SK-N-SH treated with all-trans-retinoic acid at 6 μM for 48 hours (cell line): ENCODE results near the gene MAP2K6.

Experiments
- ATAC-seq: fragments of 200-7000 bp; cut with Tn5 transposase; 3 replicates; pipeline ENCODE4 v1.9.1; 2020; ENCODE audit warnings: mild to moderate bottlenecking, moderate library complexity
- ARNTL ChIP-seq: fragments of 450-650 bp; formaldehyde crosslinking; IDR thresholded peaks from 2 replicates; pipeline ENCODE4 v1.5.0; 2020; ENCODE audit warnings: low read depth, mild to moderate bottlenecking, moderate library complexity, borderline replicate concordance
- BACH2 ChIP-seq: fragments of 250-450 bp; sonication (Bioruptor Pico); IDR thresholded peaks from 2 replicates; pipeline ENCODE4 v1.9.0; 2021; ENCODE audit warnings: mild to moderate bottlenecking, borderline replicate concordance
- GLIS3 ChIP-seq: fragments of 250-450 bp; sonication (Bioruptor Pico); IDR thresholded peaks from 2 replicates; pipeline ENCODE4 v1.5.0; 2020; ENCODE audit warnings: mild to moderate bottlenecking, moderate library complexity
- ISL1 ChIP-seq: fragments of 250-450 bp; sonication (Bioruptor Pico); IDR thresholded peaks from 2 replicates; pipeline ENCODE4 v2.1.2; 2022; ENCODE audit warnings: mild to moderate bottlenecking, moderate library complexity
- OSR1 ChIP-seq: fragments of 250-450 bp; sonication (Bioruptor Pico); IDR thresholded peaks from 2 replicates; pipeline ENCODE4 v1.8.0; 2022; ENCODE audit warnings: moderate library complexity, mild to moderate bottlenecking, inconsistent platforms
- PPARA ChIP-seq: fragments of 250-450 bp; sonication (Bioruptor Pico); IDR thresholded peaks from 2 replicates; pipeline ENCODE4 v1.5.0; 2020; ENCODE audit warnings: mild to moderate bottlenecking, borderline replicate concordance
- RARB ChIP-seq: fragments of 250-450 bp; sonication (Bioruptor Pico); IDR thresholded peaks from 2 replicates; pipeline ENCODE4 v1.8.0; 2021; ENCODE audit warnings: mild to moderate bottlenecking, moderate library complexity
- SNAI2 ChIP-seq: fragments of 250-450 bp; sonication (Bioruptor Pico); IDR thresholded peaks from 2 replicates; pipeline ENCODE4 v1.5.0; 2020; ENCODE audit warnings: mild to moderate bottlenecking, moderate library complexity
- TCF4 ChIP-seq: fragments of 250-450 bp; sonication (Bioruptor Pico); IDR thresholded peaks from 2 replicates; pipeline ENCODE4 v1.8.0; 2021; ENCODE audit warnings: mild to moderate bottlenecking, moderate library complexity, borderline replicate concordance
- ZC3H10 ChIP-seq: fragments of 250-450 bp; sonication (Bioruptor Pico); IDR thresholded peaks from 2 replicates; pipeline ENCODE4 v1.5.1; 2021; ENCODE audit warnings: mild to moderate bottlenecking, moderate library complexity
- ZFP3 ChIP-seq: fragments of 250-450 bp; sonication (Bioruptor Pico); IDR thresholded peaks from 2 replicates; pipeline ENCODE4 v1.5.0; 2020; ENCODE audit warnings: mild to moderate bottlenecking, moderate library complexity
- ZFP30 ChIP-seq: fragments of 450-650 bp; formaldehyde crosslinking; IDR thresholded peaks from 2 replicates; pipeline ENCODE4 v1.5.0; 2022; ENCODE audit warnings: mild to moderate bottlenecking, moderate library complexity
- ZNF565 ChIP-seq: fragments of 450-650 bp; formaldehyde crosslinking; conservative IDR thresholded peaks from 2 replicates; pipeline ENCODE4 v1.5.0; 2020; ENCODE audit warnings: low read depth, mild to moderate bottlenecking, moderate library complexity
- ZNF70 ChIP-seq: fragments of 450-650 bp; formaldehyde crosslinking; IDR thresholded peaks from 2 replicates; pipeline ENCODE4 v1.5.0; 2020; ENCODE audit warnings: mild to moderate bottlenecking, moderate library complexity
- ZNF8 ChIP-seq: fragments of 450-650 bp; formaldehyde crosslinking; IDR thresholded peaks from 2 replicates; pipeline ENCODE4 v1.5.0; 2020; ENCODE audit warnings: mild to moderate bottlenecking, moderate library complexity
- TF ChIP-seq, protein P1 (sequence below): fragments of 250-450 bp; sonication (Bioruptor Pico); IDR thresholded peaks from 2 replicates; pipeline ENCODE4 v1.5.0; 2020; ENCODE audit warnings: mild to moderate bottlenecking, moderate library complexity
- TF ChIP-seq, protein P2 (sequence below): fragments of 250-450 bp; sonication (Bioruptor Pico); IDR thresholded peaks from 2 replicates; pipeline ENCODE4 v1.5.1; 2020; ENCODE audit warnings: low read depth, mild to moderate bottlenecking, moderate library complexity
- TF ChIP-seq, protein P3 (sequence below): fragments of 250-450 bp; sonication (Bioruptor Pico); IDR thresholded peaks from 2 replicates; pipeline ENCODE4 v1.8.0; 2020; ENCODE audit warnings: mild to moderate bottlenecking, moderate library complexity, borderline replicate concordance
- TF ChIP-seq, protein P4 (sequence below): fragments of 250-450 bp; sonication (Bioruptor Pico); IDR thresholded peaks from 2 replicates; pipeline ENCODE4 v1.8.0; 2021; ENCODE audit warnings: low read depth, mild to moderate bottlenecking, moderate library complexity, borderline replicate concordance

Gene MAP2K6

DNA sequence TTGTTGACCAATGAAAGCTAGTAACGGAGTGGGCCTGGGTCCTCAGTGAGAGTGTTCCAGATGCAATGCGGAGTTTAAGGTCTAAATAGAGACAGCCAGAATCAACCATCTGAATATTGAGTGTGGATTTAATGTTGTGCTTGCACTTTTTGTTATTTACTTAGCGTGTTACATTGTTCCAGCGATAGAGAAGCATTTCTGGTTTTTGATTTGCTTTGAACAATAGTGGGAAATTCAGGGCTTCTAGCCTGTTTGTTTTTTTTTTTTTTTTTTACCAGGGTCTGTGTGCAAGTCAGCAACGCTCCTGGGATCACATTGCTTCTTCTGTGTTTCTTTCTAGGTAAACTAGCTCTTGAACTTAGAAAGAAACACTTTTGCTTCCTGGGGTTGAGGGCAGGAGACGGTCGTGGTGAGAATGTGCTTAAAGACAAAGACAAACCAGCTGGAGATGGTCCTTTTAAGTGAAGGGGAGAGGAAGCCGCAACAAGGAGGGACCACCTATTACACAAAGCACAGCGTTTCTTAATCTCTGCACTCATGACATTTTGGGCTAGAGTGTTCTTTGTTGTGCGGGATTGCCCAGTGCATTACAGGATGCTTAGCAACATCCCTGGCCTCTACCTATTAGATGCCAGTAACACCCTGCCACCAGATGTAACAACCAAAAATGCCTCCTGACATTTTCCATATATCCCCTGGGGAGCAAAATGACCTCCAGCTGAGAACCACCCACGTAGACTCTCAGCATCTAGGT lies 119.2 kb downstream of the MAP2K6 start:
- TF ChIP-seq ZNF8 (CRISPR knock-in tag) (no peak), SNAI2 (CRISPR knock-in tag) (no peak), PPARA (CRISPR knock-in tag) (no peak)
- TF ChIP-seq, protein P1, sequence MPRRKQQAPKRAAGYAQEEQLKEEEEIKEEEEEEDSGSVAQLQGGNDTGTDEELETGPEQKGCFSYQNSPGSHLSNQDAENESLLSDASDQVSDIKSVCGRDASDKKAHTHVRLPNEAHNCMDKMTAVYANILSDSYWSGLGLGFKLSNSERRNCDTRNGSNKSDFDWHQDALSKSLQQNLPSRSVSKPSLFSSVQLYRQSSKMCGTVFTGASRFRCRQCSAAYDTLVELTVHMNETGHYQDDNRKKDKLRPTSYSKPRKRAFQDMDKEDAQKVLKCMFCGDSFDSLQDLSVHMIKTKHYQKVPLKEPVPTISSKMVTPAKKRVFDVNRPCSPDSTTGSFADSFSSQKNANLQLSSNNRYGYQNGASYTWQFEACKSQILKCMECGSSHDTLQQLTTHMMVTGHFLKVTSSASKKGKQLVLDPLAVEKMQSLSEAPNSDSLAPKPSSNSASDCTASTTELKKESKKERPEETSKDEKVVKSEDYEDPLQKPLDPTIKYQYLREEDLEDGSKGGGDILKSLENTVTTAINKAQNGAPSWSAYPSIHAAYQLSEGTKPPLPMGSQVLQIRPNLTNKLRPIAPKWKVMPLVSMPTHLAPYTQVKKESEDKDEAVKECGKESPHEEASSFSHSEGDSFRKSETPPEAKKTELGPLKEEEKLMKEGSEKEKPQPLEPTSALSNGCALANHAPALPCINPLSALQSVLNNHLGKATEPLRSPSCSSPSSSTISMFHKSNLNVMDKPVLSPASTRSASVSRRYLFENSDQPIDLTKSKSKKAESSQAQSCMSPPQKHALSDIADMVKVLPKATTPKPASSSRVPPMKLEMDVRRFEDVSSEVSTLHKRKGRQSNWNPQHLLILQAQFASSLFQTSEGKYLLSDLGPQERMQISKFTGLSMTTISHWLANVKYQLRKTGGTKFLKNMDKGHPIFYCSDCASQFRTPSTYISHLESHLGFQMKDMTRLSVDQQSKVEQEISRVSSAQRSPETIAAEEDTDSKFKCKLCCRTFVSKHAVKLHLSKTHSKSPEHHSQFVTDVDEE (CRISPR knock-in tag), result no peak

DNA sequence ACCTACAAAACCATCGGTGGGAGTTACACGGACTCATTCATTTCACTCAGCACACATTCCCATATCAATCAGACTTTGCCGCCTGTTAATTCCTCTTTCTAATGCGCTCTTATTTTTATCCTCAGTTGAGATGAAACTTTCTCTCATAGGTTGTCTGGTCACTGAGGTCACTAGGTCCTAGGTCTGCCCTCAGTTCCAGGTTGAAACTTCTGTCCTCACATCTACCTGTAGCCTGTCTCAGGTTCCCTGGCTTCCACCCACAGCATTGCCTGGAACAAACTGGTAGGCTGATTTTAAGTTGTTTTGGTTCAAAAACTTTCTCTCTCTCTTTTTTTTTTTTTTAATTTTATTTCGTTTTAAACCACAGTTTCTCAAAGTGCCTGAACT lies 119.7 kb downstream of the MAP2K6 start:
- no peak for TF ChIP-seq ZFP30 (CRISPR knock-in tag)
- TF ChIP-seq OSR1 (CRISPR knock-in tag), result no peak
- no peak for TF ChIP-seq TCF4 (CRISPR knock-in tag)
- TF ChIP-seq GLIS3 (CRISPR knock-in tag), result no peak
- TF ChIP-seq, protein P2, sequence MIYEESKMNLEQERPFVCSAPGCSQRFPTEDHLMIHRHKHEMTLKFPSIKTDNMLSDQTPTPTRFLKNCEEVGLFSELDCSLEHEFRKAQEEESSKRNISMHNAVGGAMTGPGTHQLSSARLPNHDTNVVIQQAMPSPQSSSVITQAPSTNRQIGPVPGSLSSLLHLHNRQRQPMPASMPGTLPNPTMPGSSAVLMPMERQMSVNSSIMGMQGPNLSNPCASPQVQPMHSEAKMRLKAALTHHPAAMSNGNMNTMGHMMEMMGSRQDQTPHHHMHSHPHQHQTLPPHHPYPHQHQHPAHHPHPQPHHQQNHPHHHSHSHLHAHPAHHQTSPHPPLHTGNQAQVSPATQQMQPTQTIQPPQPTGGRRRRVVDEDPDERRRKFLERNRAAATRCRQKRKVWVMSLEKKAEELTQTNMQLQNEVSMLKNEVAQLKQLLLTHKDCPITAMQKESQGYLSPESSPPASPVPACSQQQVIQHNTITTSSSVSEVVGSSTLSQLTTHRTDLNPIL (CRISPR knock-in tag), result no peak
- TF ChIP-seq, protein P3, sequence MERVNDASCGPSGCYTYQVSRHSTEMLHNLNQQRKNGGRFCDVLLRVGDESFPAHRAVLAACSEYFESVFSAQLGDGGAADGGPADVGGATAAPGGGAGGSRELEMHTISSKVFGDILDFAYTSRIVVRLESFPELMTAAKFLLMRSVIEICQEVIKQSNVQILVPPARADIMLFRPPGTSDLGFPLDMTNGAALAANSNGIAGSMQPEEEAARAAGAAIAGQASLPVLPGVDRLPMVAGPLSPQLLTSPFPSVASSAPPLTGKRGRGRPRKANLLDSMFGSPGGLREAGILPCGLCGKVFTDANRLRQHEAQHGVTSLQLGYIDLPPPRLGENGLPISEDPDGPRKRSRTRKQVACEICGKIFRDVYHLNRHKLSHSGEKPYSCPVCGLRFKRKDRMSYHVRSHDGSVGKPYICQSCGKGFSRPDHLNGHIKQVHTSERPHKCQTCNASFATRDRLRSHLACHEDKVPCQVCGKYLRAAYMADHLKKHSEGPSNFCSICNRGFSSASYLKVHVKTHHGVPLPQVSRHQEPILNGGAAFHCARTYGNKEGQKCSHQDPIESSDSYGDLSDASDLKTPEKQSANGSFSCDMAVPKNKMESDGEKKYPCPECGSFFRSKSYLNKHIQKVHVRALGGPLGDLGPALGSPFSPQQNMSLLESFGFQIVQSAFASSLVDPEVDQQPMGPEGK (CRISPR knock-in tag), result no peak
- TF ChIP-seq PPARA (CRISPR knock-in tag), result no peak
- no peak for TF ChIP-seq ISL1 (CRISPR knock-in tag)
- no peak for TF ChIP-seq ZFP3
- no peak for TF ChIP-seq RARB
- no peak for TF ChIP-seq ARNTL
- ATAC-seq, result no peak

More for the DNA sequence above, 119.2 kb downstream of the MAP2K6 start:
- no peak for ATAC-seq

DNA sequence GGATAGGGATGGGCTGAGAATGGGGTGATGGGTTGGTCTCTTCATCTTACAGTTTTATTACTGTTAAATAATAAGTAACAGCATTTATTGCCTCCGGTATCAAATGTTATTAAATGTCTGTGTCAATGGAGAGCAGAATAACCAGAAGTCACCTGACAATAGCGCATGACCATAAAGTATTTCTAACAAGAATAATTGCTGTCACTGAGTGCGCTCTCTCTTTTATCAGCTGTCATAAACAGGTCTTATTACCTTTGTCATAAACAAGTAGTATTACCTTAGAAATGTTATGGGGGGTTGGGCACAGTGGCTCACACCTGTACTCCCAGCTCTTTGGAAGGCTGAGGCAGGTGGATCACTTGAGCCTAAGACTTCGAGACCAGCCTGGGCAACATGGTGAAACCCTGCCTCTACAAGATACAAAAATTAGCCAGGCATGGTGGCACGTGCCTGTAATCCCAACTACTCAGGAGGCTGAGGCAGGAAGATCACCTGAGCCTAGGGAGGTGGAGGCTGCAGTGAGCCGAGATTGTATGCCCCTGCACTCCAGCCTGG lies 120.6 kb downstream of the MAP2K6 start:
- ATAC-seq, result no peak
- TF ChIP-seq, protein P2 (CRISPR knock-in tag), result no peak
- TF ChIP-seq OSR1 (CRISPR knock-in tag), result no peak
- TF ChIP-seq SNAI2 (CRISPR knock-in tag), result no peak
- TF ChIP-seq RARB, result no peak
- TF ChIP-seq, protein P4, sequence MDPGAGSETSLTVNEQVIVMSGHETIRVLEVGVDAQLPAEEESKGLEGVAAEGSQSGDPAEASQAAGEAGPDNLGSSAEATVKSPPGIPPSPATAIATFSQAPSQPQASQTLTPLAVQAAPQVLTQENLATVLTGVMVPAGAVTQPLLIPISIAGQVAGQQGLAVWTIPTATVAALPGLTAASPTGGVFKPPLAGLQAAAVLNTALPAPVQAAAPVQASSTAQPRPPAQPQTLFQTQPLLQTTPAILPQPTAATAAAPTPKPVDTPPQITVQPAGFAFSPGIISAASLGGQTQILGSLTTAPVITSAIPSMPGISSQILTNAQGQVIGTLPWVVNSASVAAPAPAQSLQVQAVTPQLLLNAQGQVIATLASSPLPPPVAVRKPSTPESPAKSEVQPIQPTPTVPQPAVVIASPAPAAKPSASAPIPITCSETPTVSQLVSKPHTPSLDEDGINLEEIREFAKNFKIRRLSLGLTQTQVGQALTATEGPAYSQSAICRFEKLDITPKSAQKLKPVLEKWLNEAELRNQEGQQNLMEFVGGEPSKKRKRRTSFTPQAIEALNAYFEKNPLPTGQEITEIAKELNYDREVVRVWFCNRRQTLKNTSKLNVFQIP (CRISPR knock-in tag), result no peak

DNA sequence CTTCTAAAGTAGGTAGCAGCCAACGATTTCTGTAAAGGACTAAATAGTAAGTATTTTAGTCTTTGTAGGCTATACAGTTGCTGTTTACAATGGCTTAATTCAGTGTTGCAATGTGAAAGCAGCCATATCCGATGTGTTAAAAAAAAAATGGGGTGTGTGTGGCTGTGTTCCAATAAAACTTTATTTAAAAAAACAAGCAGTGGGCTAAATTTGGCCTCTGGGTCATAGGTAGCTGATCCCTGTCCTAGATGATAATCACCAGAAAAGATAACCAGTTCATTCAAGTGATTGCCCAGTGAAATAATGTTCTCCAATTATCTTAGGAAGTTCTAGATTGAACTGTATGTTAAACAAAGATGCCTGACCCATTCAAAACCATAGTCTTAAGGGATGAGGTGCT lies 124.3 kb downstream of the MAP2K6 start:
- ATAC-seq, result no peak
- TF ChIP-seq ZFP3 (no peak), ISL1 (CRISPR knock-in tag) (no peak), ZFP30 (CRISPR knock-in tag) (no peak), ZNF565 (CRISPR knock-in tag) (no peak), ZNF70 (CRISPR knock-in tag) (no peak), PPARA (CRISPR knock-in tag) (no peak), OSR1 (CRISPR knock-in tag) (no peak), BACH2 (CRISPR knock-in tag) (no peak), TCF4 (CRISPR knock-in tag) (no peak), ARNTL (no peak), RARB (no peak), ZC3H10 (CRISPR knock-in tag) (no peak)
- TF ChIP-seq, protein P4 (CRISPR knock-in tag), result no peak
- TF ChIP-seq, protein P2 (CRISPR knock-in tag), result no peak
- TF ChIP-seq, protein P3 (CRISPR knock-in tag), result no peak
